SK-N-SH (cell line): ENCODE measurements around the gene ABCB6.
A peak's percentile ranks its signal among the peaks of the same experiment; 100 is the strongest.

Experiments used
- PBX3 ChIP-seq: IDR thresholded peaks from 2 replicates; pipeline ENCODE4; 2012
- POLR2AphosphoS5 ChIP-seq: IDR thresholded peaks from 2 replicates; pipeline ENCODE4 v1.6.1; 2012; ENCODE audit warnings: low read depth, low read length
- RAD21 ChIP-seq: IDR thresholded peaks from 2 replicates; pipeline ENCODE4 v1.6.1; 2012; ENCODE audit warnings: mild to moderate bottlenecking, low read length

GRCh38 chr2:219177552-219178376 lies 41.0 kb downstream of the ABCB6 start, which contains the start of gene RETREG2:
- TF ChIP-seq RAD21: no peak
- peak; percentile 28; the same call in 1 of the 2 replicates for TF ChIP-seq PBX3
- TF ChIP-seq POLR2AphosphoS5: peak; percentile 89
